Sigmoid colon (tissue), 4 donors: Measurements from ENCODE around the gene NKIRAS2.

Source experiments
- EP300 ChIP-seq, 4 donors: sonication (generic); formaldehyde crosslinking; IDR thresholded peaks; one replicate each; pipeline ENCODE4 v1.6.1; 2017; ENCODE audit warnings: antibody characterized with exemption in 4 of 4
- POLR2A ChIP-seq, 2 donors: fragments of 450-650 bp; IDR thresholded peaks; one replicate each; pipeline ENCODE4 v1.6.1; 2016; ENCODE audit warnings: antibody characterized with exemption in 2 of 2, mild to moderate bottlenecking in 2 of 2, moderate library complexity in 2 of 2
- POLR2AphosphoS5 ChIP-seq, 4 donors: sonication (generic); formaldehyde crosslinking; IDR thresholded peaks; one replicate each; pipeline ENCODE4 v1.6.1; 2017; ENCODE audit warnings: antibody characterized with exemption in 4 of 4
- TF ChIP-seq, protein P1 (sequence below), 4 experiments: fragments of 450-650 bp in 3 of 4; fragments of 200-600 bp in 1 of 4; IDR thresholded peaks; one replicate each; pipeline ENCODE4 v1.5.1; 2016 to 2019; ENCODE audit warnings: antibody characterized with exemption in 4 of 4, mild to moderate bottlenecking in 3 of 4, moderate library complexity in 2 of 4

DNA sequence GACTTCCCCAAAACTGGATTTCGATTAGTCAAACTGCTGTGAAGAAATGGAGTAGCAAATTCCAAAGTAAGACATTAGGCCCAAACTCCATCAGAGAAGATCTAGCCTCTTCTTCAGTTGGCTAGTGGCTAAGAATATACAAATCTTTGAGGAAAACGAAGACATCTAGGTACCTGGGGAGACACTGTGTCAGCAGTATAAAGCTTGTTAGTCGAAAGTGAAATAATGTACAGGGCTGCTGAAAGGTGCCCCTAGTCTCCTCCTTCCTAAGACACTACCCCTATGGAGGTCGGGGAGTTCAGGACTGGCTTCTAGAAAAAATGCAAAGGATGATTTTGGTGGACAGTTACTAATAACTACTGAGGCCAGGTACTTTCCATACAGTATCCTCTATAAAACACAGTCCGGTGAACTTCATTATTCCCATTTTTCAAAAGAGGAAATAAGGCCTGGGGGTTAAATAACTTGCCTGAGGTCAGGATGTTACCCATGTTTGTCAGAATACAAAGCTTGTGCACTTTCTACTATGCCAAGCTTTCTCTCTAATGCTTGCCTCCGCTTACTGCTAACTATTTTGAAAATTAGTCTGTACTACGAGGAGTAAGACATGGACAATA lies 17.6 kb upstream of the NKIRAS2 start:
- TF ChIP-seq POLR2A (IDR thresholded peaks at IDR 0.05) (no peak), EP300 (IDR thresholded peaks at IDR 0.05) (no peak), POLR2AphosphoS5 (IDR thresholded peaks at IDR 0.05) (no peak)
- TF ChIP-seq, protein P1, sequence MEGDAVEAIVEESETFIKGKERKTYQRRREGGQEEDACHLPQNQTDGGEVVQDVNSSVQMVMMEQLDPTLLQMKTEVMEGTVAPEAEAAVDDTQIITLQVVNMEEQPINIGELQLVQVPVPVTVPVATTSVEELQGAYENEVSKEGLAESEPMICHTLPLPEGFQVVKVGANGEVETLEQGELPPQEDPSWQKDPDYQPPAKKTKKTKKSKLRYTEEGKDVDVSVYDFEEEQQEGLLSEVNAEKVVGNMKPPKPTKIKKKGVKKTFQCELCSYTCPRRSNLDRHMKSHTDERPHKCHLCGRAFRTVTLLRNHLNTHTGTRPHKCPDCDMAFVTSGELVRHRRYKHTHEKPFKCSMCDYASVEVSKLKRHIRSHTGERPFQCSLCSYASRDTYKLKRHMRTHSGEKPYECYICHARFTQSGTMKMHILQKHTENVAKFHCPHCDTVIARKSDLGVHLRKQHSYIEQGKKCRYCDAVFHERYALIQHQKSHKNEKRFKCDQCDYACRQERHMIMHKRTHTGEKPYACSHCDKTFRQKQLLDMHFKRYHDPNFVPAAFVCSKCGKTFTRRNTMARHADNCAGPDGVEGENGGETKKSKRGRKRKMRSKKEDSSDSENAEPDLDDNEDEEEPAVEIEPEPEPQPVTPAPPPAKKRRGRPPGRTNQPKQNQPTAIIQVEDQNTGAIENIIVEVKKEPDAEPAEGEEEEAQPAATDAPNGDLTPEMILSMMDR (IDR thresholded peaks at IDR 0.05): no peak
